HCT116 (cell line): ENCODE data around the gene LCN10.

Source experiments
- CEBPB ChIP-seq: IDR thresholded peaks from 2 replicates; pipeline ENCODE4 v1.6.1; 2012; ENCODE audit warnings: low read depth
- JUND ChIP-seq: IDR thresholded peaks from 2 replicates; pipeline ENCODE4 v1.6.1; 2012
- POLR2A ChIP-seq: IDR thresholded peaks from 2 replicates; pipeline ENCODE4 v1.7.0; 2011; ENCODE audit warnings: borderline replicate concordance; ENCODE audit not compliant: insufficient read depth, insufficient read length; ENCODE audit errors: extremely low read depth
- POLR2AphosphoS5 ChIP-seq: IDR thresholded peaks from 2 replicates; pipeline ENCODE4 v1.6.1; 2011; ENCODE audit warnings: mild to moderate bottlenecking, low read depth, low read length, moderate library complexity
- RAD21 ChIP-seq: IDR thresholded peaks from 2 replicates; pipeline ENCODE4 v1.6.1; 2012; ENCODE audit warnings: low read depth, mild to moderate bottlenecking
- REST ChIP-seq: IDR thresholded peaks from 2 replicates; pipeline ENCODE4 v1.6.1; 2012; ENCODE audit warnings: low read depth
- SRF ChIP-seq: IDR thresholded peaks from 2 replicates; pipeline ENCODE4 v1.6.1; 2012; ENCODE audit warnings: low read depth
- TCF7L2 ChIP-seq: IDR thresholded peaks from 2 replicates; pipeline ENCODE4 v1.7.0; 2011; ENCODE audit warnings: borderline replicate concordance, inconsistent platforms; ENCODE audit not compliant: insufficient read depth, insufficient read length; ENCODE audit errors: extremely low read depth
- YY1 ChIP-seq: IDR thresholded peaks from 2 replicates; pipeline ENCODE4 v1.6.1; 2011; ENCODE audit warnings: low read length, low read depth, moderate library complexity, mild to moderate bottlenecking; ENCODE audit not compliant: insufficient replicate concordance; ENCODE audit errors: extremely low read depth
- TF ChIP-seq, protein P1 (sequence below), 3 experiments: fragments of 200-600 bp in 1 of 3; sonication (generic) in 1 of 3; IDR thresholded peaks in 2 of 3; conservative IDR thresholded peaks in 1 of 3; 2 replicates each; pipeline ENCODE4 v1.5.1; 2012 to 2017; ENCODE audit warnings: low read depth in 2 of 3, low read length in 2 of 3, antibody characterized with exemption in 1 of 3, borderline replicate concordance in 1 of 3, control low read depth in 1 of 3, mild to moderate bottlenecking in 1 of 3, mixed read lengths in 1 of 3, mixed run types in 1 of 3, moderate library complexity in 1 of 3; ENCODE audit not compliant: insufficient read depth in 1 of 3

GRCh38 chr9:136705564-136705963, 37.2 kb downstream of the LCN10 start:
- TF ChIP-seq, protein P1, sequence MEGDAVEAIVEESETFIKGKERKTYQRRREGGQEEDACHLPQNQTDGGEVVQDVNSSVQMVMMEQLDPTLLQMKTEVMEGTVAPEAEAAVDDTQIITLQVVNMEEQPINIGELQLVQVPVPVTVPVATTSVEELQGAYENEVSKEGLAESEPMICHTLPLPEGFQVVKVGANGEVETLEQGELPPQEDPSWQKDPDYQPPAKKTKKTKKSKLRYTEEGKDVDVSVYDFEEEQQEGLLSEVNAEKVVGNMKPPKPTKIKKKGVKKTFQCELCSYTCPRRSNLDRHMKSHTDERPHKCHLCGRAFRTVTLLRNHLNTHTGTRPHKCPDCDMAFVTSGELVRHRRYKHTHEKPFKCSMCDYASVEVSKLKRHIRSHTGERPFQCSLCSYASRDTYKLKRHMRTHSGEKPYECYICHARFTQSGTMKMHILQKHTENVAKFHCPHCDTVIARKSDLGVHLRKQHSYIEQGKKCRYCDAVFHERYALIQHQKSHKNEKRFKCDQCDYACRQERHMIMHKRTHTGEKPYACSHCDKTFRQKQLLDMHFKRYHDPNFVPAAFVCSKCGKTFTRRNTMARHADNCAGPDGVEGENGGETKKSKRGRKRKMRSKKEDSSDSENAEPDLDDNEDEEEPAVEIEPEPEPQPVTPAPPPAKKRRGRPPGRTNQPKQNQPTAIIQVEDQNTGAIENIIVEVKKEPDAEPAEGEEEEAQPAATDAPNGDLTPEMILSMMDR (IDR thresholded peaks at IDR 0.05 in 2 of 3, conservative IDR thresholded peaks at IDR 0.05 in 1 of 3; ENCODE audit: borderline replicate concordance in 1 of 3, insufficient read depth in 1 of 3, low read depth in 2 of 3, low read length in 2 of 3), result no peak
- TF ChIP-seq POLR2A (no peak), JUND (no peak), POLR2AphosphoS5 (no peak), SRF (no peak), TCF7L2 (no peak), RAD21 (no peak), REST (no peak), CEBPB (no peak), YY1 (no peak)
